ENCODE results near the gene TNS2. TPM values are rescaled to one million over a fixed set of nuclear protein-coding genes. Genes with fewer than 3 reads are reported as not detected.

Gene TNS2
- total and polyA plus RNA-seq, 2 donors (not counting 1 experiment from before 2014, with no cell fraction given), result 0.60 to 1.3 TPM

GRCh38 chr12:53068811-53069585 is 19.1 kb downstream of the TNS2 start:
- intact Hi-C loops (cut with micrococcal nuclease), result loop anchor here (5.0 kb wide), 1 partner anchor 128 kb away; no protein-coding TSS in a partner anchor
- no peak overlapping the region for H3K27ac ChIP-seq (ENCODE audit: low read length in 2 of 2)
- no peak for DNase-seq
- ATAC-seq (ENCODE audit: low read depth), result no peak
- no peaks in the 10 kb centered on the region for H3K27me3 ChIP-seq (replicated peaks in 1 of 4; ENCODE audit: control extremely low read depth in 1 of 4, control insufficient read depth in 3 of 4, insufficient read depth in 4 of 4, low read length in 3 of 4)
- Mint-ChIP-seq H3K4me3 (no peak overlapping the region), H3K4me1 (peaks cover 22% of the 10 kb centered on the region), H3K27me3 (no peaks in the 10 kb centered on the region), H3K27ac (no peak overlapping the region), H3K9me3 (ENCODE audit: insufficient read depth) (no peaks in the 10 kb centered on the region)
- peaks cover 39% of the 10 kb centered on the region for H4K20me1 ChIP-seq (ENCODE audit: control insufficient read depth, insufficient read depth, low read length, poor library complexity, severe bottlenecking)
- ChIA-PET POLR2A (interaction anchor here (2.1 kb wide), 1 partner anchor 10 kb away, joined by 5 read pairs; the partner anchor contains the start of gene SPRYD3), CTCF (interaction anchor here (1.1 to 14.1 kb wide), 5 partner anchors 10 to 62 kb away, joined by 3 to 344 read pairs (median 9); partner anchors contain the start of genes IGFBP6, SOAT2 and SPRYD3)
- peaks cover 0 to 77% of the 10 kb centered on the region in 2 experiments for H3K36me3 ChIP-seq (replicated peaks in 1 of 2; ENCODE audit: control extremely low read depth in 1 of 2, control insufficient read depth in 1 of 2, extremely low read depth in 1 of 2, insufficient read depth in 2 of 2, low read length in 1 of 2)
- H3K4me2 ChIP-seq (replicated peaks; ENCODE audit: low read depth, low read length, poor library complexity, severe bottlenecking), result no peak overlapping the region
- H3K4me3 ChIP-seq (ENCODE audit: control extremely low read depth in 1 of 5, extremely low read depth in 1 of 5, insufficient read depth in 1 of 5, low read depth in 2 of 5, low read length in 4 of 5), result no peak overlapping the region
- H2AFZ ChIP-seq (ENCODE audit: insufficient read depth, low read depth, low read length, poor library complexity, severe bottlenecking), result no peak overlapping the region
- TF ChIP-seq, protein P1, sequence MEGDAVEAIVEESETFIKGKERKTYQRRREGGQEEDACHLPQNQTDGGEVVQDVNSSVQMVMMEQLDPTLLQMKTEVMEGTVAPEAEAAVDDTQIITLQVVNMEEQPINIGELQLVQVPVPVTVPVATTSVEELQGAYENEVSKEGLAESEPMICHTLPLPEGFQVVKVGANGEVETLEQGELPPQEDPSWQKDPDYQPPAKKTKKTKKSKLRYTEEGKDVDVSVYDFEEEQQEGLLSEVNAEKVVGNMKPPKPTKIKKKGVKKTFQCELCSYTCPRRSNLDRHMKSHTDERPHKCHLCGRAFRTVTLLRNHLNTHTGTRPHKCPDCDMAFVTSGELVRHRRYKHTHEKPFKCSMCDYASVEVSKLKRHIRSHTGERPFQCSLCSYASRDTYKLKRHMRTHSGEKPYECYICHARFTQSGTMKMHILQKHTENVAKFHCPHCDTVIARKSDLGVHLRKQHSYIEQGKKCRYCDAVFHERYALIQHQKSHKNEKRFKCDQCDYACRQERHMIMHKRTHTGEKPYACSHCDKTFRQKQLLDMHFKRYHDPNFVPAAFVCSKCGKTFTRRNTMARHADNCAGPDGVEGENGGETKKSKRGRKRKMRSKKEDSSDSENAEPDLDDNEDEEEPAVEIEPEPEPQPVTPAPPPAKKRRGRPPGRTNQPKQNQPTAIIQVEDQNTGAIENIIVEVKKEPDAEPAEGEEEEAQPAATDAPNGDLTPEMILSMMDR (IDR thresholded peaks at IDR 0.05), result no peak
- no peak for TF ChIP-seq EZH2 (IDR thresholded peaks at IDR 0.05; ENCODE audit: borderline replicate concordance, insufficient read depth, low read depth, low read length, poor library complexity, severe bottlenecking)
- no peaks in the 10 kb centered on the region for H3K9me3 ChIP-seq (ENCODE audit: control extremely low read depth in 1 of 3, control insufficient read depth in 2 of 3, insufficient read depth in 1 of 3, low read length in 2 of 3)
- H3K9ac ChIP-seq (ENCODE audit: low read length), result no peak overlapping the region
- H3K79me2 ChIP-seq (ENCODE audit: control insufficient read depth, insufficient read depth, low read length), result peaks cover 8% of the 10 kb centered on the region
- 94% methylated on average over 5 of the region's 15 CpGs for WGBS (ENCODE audit: insufficient coverage)
- peaks cover 6 to 21% of the 10 kb centered on the region in 2 donors for H3K4me1 ChIP-seq (ENCODE audit: control insufficient read depth in 2 of 2, insufficient read depth in 2 of 2, low read length in 2 of 2)
